ENCODE measurements around the gene HASPIN.

- no peak for TF ChIP-seq POLR2AphosphoS5 (IDR thresholded peaks at IDR 0.05)
- TF ChIP-seq CTCF (IDR thresholded peaks at IDR 0.05) = no peak
Measured at GRCh38 chr17:3723188-3723555, 531 bp upstream of the HASPIN start.

Measured in esophagus muscularis mucosa (tissue), 3 donors.